ENCODE data around the gene ASB15.
A peak's percentile ranks its signal among the peaks of the same experiment; 100 is the strongest.

Gene ASB15

DNA sequence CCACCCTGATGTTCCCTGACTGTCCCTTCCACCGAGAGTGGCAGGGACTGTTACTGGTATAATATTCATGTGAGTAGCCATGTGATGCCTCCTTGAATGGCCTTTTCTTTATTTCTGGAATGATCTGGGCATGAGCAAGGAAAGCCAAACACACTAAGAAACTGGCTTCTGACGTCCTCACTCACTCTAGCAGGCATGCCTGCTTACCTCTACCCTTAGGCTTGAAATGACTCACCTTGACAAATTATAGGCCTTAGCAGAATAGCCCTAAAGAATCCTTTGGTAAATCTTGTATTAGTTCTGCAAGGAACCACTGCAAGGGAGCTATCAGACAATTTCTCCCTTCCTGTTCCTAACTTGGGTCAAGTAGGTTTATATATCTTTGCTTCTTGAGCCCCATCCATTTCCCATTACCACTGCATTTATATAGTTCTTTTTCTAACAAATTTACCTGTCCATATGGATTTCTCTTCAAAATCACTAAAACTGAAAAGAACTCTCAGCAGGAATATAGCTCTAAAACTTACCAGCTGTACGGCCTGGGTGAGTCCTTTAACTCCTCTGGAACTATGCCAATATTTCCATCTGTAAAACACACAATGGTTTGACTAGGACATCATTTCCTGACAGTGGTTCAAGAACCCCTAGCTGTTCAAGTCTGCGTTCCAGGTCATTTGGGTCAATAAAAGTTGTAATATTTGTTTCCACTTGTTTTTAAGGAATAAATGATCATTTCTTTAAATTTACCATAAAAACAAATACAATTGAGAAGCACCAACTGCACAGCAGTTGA is 31.0 kb upstream of the ASB15 start:
- no peaks in the 10 kb centered on the region for H3K9me3 ChIP-seq (ENCODE audit: control insufficient read depth, low read length)
- no peaks in the 10 kb centered on the region for H3K27me3 ChIP-seq (replicated peaks; ENCODE audit: control insufficient read depth, insufficient read depth, low read length)
- H3K4me1 ChIP-seq (ENCODE audit: control insufficient read depth, insufficient read depth, low read length) = no peaks in the 10 kb centered on the region
- H3K36me3 ChIP-seq (ENCODE audit: control insufficient read depth, insufficient read depth, low read length, severe bottlenecking) = no peaks in the 10 kb centered on the region
- DNase-seq (ENCODE audit: low read depth) = no peak
- no peak overlapping the region for H3K4me3 ChIP-seq (ENCODE audit: low read length)
- H3K9ac ChIP-seq (ENCODE audit: low read length) = no peak overlapping the region

DNA sequence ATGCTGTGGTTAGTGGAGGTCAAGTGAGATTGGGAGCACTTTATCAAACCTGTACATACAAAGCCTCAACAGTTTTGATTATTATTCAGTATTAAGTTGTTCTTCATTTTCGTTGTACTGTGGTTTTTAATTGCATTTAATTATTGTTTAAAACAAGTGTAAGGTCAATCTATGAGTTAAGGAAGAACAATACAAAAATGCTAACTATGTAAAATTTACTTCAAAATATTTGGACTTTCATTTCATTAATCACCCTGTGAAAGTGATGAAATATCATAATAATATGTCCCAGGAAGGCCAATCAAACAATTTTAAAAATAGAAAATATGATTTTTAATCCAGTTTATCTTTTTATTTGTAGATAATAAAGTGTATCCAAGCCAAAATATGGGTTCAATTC is 30.4 kb upstream of the ASB15 start:
- no peaks in the 10 kb centered on the region for H3K27me3 ChIP-seq (replicated peaks; ENCODE audit: control insufficient read depth, insufficient read depth, low read length)
- H3K4me1 ChIP-seq (ENCODE audit: control insufficient read depth, insufficient read depth, low read length) = no peaks in the 10 kb centered on the region
- H3K4me3 ChIP-seq (ENCODE audit: low read length) = no peak overlapping the region
- no peak for DNase-seq (ENCODE audit: low read depth)
- no peaks in the 10 kb centered on the region for H3K9me3 ChIP-seq (ENCODE audit: control insufficient read depth, low read length)
- H3K36me3 ChIP-seq (ENCODE audit: control insufficient read depth, insufficient read depth, low read length, severe bottlenecking) = no peaks in the 10 kb centered on the region
- no peak overlapping the region for H3K9ac ChIP-seq (ENCODE audit: low read length)

DNA sequence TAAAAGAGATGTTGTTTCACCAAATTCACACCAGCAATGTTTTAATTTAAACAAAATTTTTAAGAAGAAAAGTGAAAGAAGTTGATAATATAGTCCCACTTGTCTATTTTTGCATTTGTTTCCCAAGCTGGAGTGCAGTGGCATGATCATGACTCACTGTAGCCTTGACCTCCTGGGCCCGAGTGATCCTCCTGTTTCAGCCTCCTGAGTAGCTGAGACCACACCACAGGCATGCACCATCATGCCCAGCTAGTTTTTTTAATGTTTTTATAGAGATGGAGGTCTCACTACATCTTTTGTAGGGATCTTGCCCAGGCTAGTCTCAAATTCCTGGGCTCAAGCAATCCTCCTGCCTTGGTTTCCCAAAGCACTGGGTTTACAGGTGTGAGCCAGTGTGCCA is 29.9 kb upstream of the ASB15 start:
- Histone ChIP-seq H3K9ac (ENCODE audit: low read length) (no peak overlapping the region), H3K9me3 (ENCODE audit: control insufficient read depth, low read length) (no peaks in the 10 kb centered on the region), H3K36me3 (ENCODE audit: control insufficient read depth, insufficient read depth, low read length, severe bottlenecking) (no peaks in the 10 kb centered on the region), H3K4me1 (ENCODE audit: control insufficient read depth, insufficient read depth, low read length) (no peaks in the 10 kb centered on the region), H3K27me3 (replicated peaks; ENCODE audit: control insufficient read depth, insufficient read depth, low read length) (no peaks in the 10 kb centered on the region), H3K4me3 (ENCODE audit: low read length) (no peak overlapping the region)
- no peak for DNase-seq (ENCODE audit: low read depth)

DNA sequence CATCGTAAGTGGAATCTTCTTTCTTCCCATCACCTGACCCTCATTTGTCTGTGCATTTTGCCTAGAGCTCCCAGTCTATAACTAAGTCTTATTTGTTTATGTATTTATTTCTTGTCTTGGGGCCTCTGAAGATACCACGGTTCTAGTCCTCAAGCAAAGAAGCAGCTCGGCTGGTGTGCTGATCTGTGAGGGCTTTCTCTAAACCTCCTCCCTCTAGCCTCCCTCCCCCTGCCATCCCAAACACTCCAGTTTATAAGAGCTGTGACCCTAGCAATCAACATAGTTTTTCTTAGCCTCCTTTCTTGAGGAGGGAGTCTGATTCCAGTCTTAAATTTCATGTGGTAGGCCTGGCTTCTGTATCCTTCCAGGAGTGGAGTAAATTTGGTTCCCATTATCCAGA is 28.3 kb upstream of the ASB15 start:
- H3K4me3 ChIP-seq (ENCODE audit: low read length) = no peak overlapping the region
- H3K9me3 ChIP-seq (ENCODE audit: control insufficient read depth, low read length) = no peaks in the 10 kb centered on the region
- H3K36me3 ChIP-seq (ENCODE audit: control insufficient read depth, insufficient read depth, low read length, severe bottlenecking) = no peaks in the 10 kb centered on the region
- no peaks in the 10 kb centered on the region for H3K4me1 ChIP-seq (ENCODE audit: control insufficient read depth, insufficient read depth, low read length)
- no peaks in the 10 kb centered on the region for H3K27me3 ChIP-seq (replicated peaks; ENCODE audit: control insufficient read depth, insufficient read depth, low read length)
- no peak overlapping the region for H3K9ac ChIP-seq (ENCODE audit: low read length)
- DNase-seq (ENCODE audit: low read depth) = no peak

DNA sequence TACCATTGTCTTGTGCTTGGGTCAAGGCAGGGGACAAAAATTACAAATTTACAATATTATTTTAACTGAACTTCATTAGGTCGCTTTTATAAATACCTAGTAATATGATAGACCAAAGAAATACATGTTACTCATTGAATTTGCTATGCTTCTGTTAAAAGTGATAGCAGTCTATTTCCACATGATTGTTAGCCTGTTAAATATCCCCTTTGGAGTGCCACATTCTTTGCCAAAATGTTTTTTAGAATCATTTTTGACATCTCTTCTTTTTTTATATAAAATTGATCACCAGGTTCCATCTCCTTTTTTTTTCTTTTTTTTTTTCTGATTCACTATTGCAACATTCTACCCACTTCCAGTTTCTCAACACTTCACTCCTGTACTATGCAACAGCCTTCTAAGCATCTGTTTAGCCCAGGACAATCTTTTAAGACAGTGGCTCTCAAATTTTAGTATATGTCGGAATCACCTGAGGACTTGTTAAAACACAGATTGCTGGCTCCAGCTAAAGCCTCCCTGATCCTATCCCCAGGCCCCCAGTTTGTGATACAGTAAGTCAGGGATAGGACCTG is 27.6 kb upstream of the ASB15 start:
- no peak overlapping the region for H3K9ac ChIP-seq (ENCODE audit: low read length)
- peak; percentile 17 for DNase-seq (ENCODE audit: low read depth)

DNA sequence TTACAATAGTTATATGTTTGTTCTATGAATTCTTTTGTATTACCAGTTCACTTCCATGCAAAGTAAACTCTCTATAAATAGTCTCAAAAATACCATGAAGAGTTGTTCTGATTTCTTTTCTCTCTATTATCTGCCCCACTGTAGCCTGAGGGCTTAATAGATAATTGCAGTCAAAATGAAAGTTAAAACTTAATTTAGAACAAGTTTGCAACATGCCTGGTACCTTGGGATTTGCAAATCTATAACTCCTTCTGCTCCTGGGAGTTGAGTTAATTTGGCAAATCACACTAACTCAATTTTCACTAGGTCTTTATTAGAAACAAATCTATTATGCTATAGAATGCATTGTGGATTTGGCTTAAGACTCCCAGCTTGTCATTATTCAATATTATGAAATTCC is 22.2 kb upstream of the ASB15 start:
- Histone ChIP-seq H3K27me3 (replicated peaks; ENCODE audit: control insufficient read depth, insufficient read depth, low read length) (no peaks in the 10 kb centered on the region), H3K9ac (ENCODE audit: low read length) (no peak overlapping the region), H3K4me1 (ENCODE audit: control insufficient read depth, insufficient read depth, low read length) (no peaks in the 10 kb centered on the region), H3K9me3 (ENCODE audit: control insufficient read depth, low read length) (no peaks in the 10 kb centered on the region), H3K36me3 (ENCODE audit: control insufficient read depth, insufficient read depth, low read length, severe bottlenecking) (no peaks in the 10 kb centered on the region), H3K4me3 (ENCODE audit: low read length) (no peak overlapping the region)
- no peak for DNase-seq (ENCODE audit: low read depth)

More for the DNA sequence above, 27.6 kb upstream of the ASB15 start:
- Histone ChIP-seq H3K4me1 (ENCODE audit: control insufficient read depth, insufficient read depth, low read length) (no peaks in the 10 kb centered on the region), H3K9me3 (ENCODE audit: control insufficient read depth, low read length) (no peaks in the 10 kb centered on the region), H3K27me3 (replicated peaks; ENCODE audit: control insufficient read depth, insufficient read depth, low read length) (no peaks in the 10 kb centered on the region), H3K36me3 (ENCODE audit: control insufficient read depth, insufficient read depth, low read length, severe bottlenecking) (no peaks in the 10 kb centered on the region), H3K4me3 (ENCODE audit: low read length) (no peak overlapping the region)

DNA sequence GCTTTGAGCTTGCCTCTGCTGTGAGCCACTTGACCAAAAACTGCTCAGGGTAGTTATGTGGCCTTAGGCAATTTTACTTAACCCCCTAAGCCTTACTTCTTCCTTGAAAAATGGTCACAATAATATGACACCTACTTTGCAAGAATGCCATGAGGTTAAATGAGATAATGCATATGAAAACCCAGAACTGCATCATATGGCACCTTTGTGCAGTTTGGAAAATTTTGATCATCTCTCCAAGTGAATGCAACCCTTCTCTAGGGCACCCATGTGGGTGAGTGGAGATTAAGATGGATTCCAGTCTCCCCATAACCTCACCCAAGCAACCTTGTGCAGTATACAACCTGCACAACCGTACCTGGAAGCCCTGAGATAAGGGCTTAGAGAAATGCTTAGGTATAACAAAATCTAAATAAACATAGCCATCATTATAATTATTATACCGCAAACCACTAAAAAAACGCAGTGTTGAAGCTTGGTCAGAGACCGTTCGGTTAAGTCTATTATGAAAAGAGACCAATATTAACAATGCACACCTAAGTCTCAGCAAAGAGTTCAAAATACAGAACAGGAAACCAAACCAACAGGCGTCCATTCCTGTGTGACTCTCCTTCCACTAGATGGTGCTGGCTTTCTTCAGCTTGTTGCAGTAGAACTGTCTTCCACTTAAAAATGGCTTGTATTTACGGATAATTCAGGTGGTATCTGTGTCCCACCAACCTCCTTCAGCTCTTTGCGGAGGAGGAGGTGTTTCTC is 21.0 kb upstream of the ASB15 start:
- no peaks in the 10 kb centered on the region for H3K9me3 ChIP-seq (ENCODE audit: control insufficient read depth, low read length)
- H3K4me1 ChIP-seq (ENCODE audit: control insufficient read depth, insufficient read depth, low read length) = no peaks in the 10 kb centered on the region
- no peaks in the 10 kb centered on the region for H3K27me3 ChIP-seq (replicated peaks; ENCODE audit: control insufficient read depth, insufficient read depth, low read length)
- DNase-seq (ENCODE audit: low read depth) = peak; percentile 79
- H3K36me3 ChIP-seq (ENCODE audit: control insufficient read depth, insufficient read depth, low read length, severe bottlenecking) = no peaks in the 10 kb centered on the region
- no peak overlapping the region for H3K4me3 ChIP-seq (ENCODE audit: low read length)
- no peak overlapping the region for H3K9ac ChIP-seq (ENCODE audit: low read length)

GRCh38 chr7:123581162-123581459 is 20.5 kb upstream of the ASB15 start:
- no peaks in the 10 kb centered on the region for H3K36me3 ChIP-seq (ENCODE audit: control insufficient read depth, insufficient read depth, low read length, severe bottlenecking)
- H3K4me1 ChIP-seq (ENCODE audit: control insufficient read depth, insufficient read depth, low read length) = no peaks in the 10 kb centered on the region
- no peak for DNase-seq (ENCODE audit: low read depth)
- no peak overlapping the region for H3K9ac ChIP-seq (ENCODE audit: low read length)
- H3K9me3 ChIP-seq (ENCODE audit: control insufficient read depth, low read length) = no peaks in the 10 kb centered on the region
- no peak overlapping the region for H3K4me3 ChIP-seq (ENCODE audit: low read length)
- no peaks in the 10 kb centered on the region for H3K27me3 ChIP-seq (replicated peaks; ENCODE audit: control insufficient read depth, insufficient read depth, low read length)

DNA sequence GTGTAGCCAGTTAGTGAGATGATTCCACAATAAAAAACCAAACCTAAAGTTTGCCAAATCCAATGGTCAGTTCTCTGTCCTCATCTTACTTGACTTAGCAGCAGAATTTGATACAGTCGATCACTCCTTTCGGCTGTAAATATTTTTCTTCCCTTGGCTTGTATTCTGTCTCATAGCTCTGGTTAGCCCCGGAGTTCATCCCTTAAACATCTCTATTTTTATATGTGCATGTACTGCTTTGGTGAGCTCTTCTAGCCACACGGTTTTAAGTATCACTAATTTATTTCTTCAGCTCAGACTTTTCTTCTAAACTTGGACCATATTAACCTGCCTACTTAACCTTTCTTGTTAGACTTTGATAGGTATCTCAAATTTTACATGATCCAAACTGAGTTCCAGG is 17.8 kb upstream of the ASB15 start:
- Histone ChIP-seq H3K4me3 (ENCODE audit: low read length) (no peak overlapping the region), H3K36me3 (ENCODE audit: control insufficient read depth, insufficient read depth, low read length, severe bottlenecking) (no peaks in the 10 kb centered on the region), H3K9me3 (ENCODE audit: control insufficient read depth, low read length) (no peaks in the 10 kb centered on the region), H3K4me1 (ENCODE audit: control insufficient read depth, insufficient read depth, low read length) (no peaks in the 10 kb centered on the region), H3K27me3 (replicated peaks; ENCODE audit: control insufficient read depth, insufficient read depth, low read length) (no peaks in the 10 kb centered on the region), H3K9ac (ENCODE audit: low read length) (no peak overlapping the region)
- DNase-seq (ENCODE audit: low read depth) = no peak

- H3K36me3 ChIP-seq (ENCODE audit: control insufficient read depth, insufficient read depth, low read length, severe bottlenecking) = no peaks in the 10 kb centered on the region
- H3K9ac ChIP-seq (ENCODE audit: low read length) = no peak overlapping the region
- H3K27me3 ChIP-seq (replicated peaks; ENCODE audit: control insufficient read depth, insufficient read depth, low read length) = no peaks in the 10 kb centered on the region
- H3K9me3 ChIP-seq (ENCODE audit: control insufficient read depth, low read length) = no peaks in the 10 kb centered on the region
- H3K4me3 ChIP-seq (ENCODE audit: low read length) = no peak overlapping the region
- H3K4me1 ChIP-seq (ENCODE audit: control insufficient read depth, insufficient read depth, low read length) = no peaks in the 10 kb centered on the region
- no peak for DNase-seq (ENCODE audit: low read depth)
Observed at GRCh38 chr7:123588376-123588775, 13.2 kb upstream of the ASB15 start.

- DNase-seq (ENCODE audit: low read depth) = no peak
- no peaks in the 10 kb centered on the region for H3K4me1 ChIP-seq (ENCODE audit: control insufficient read depth, insufficient read depth, low read length)
- H3K9me3 ChIP-seq (ENCODE audit: control insufficient read depth, low read length) = no peaks in the 10 kb centered on the region
- H3K36me3 ChIP-seq (ENCODE audit: control insufficient read depth, insufficient read depth, low read length, severe bottlenecking) = no peaks in the 10 kb centered on the region
- H3K27me3 ChIP-seq (replicated peaks; ENCODE audit: control insufficient read depth, insufficient read depth, low read length) = no peaks in the 10 kb centered on the region
- no peak overlapping the region for H3K9ac ChIP-seq (ENCODE audit: low read length)
- H3K4me3 ChIP-seq (ENCODE audit: low read length) = no peak overlapping the region
Observed at GRCh38 chr7:123594813-123595241, 6.8 kb upstream of the ASB15 start.

Measured in adipocyte (in vitro differentiated cells).